Glomerular visceral epithelial cell (primary cell): Measurements from ENCODE around the gene MRM1.
A peak's percentile ranks its signal among the peaks of the same experiment; 100 is the strongest.

ENCODE experiments used
- DNase-seq: peaks from one replicate; pipeline ENCODE4 v3.0.0-alpha.2; 2016; ENCODE audit errors: extremely low spot score

Gene MRM1, protein sequence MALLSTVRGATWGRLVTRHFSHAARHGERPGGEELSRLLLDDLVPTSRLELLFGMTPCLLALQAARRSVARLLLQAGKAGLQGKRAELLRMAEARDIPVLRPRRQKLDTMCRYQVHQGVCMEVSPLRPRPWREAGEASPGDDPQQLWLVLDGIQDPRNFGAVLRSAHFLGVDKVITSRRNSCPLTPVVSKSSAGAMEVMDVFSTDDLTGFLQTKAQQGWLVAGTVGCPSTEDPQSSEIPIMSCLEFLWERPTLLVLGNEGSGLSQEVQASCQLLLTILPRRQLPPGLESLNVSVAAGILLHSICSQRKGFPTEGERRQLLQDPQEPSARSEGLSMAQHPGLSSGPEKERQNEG

DNA sequence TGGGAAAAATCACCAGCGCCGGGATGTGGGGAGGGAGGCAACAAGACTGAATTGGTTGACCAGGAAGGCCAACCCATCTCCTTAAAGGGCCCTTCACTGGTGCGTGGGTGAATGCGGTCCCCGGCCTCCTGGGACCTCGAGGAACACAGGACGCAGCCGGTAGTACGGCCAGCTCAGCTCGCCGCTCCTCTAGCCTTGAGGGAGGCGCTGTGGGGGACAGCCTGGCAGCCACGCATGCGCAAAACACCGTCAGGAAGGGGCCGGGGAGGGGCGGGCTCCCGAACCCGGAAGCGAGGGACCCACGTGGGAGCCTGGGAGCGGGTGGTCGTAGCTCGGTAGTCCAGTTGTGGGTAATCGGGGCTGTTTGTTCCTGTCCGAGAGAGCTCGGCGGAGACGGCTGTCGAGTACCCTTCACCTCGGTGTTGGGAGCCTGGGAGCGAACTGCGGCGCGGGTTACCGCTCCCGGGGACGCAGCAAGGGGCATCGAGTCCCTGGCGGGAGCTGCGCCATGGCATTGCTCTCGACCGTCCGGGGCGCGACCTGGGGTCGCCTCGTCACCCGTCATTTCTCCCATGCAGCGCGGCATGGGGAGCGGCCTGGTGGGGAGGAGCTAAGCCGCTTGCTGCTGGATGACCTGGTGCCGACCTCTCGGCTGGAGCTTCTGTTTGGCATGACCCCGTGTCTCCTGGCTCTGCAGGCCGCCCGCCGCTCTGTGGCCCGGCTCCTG is at the start of gene MRM1:
TSS of gene MRM1 (plus strand) at position 281 of the 727 bp plus-strand sequence. CDS start at position 509, 228 bp downstream.
- DNase-seq = peak; percentile 97

DNA sequence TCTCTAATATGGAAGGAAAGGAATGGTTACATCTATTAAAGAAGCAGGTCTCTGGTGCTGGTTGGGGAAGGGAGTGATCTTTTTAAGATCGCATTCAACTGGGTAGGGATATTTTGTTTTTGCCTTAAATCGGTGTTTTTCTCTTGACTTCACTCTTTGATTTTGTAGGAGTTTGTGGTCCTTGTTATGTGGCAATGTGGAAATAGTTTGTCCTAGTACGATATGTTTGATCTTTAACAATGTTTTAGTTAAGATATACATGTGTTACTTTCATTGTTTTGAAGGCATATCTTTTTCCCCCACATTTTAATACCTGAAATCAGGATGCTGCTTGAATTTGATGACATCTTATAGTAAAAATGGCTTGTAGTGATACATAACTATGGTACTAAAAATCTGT is 47.9 kb upstream of the MRM1 start:
- no peak for DNase-seq

GRCh38 chr17:36566081-36566480 is 35.3 kb upstream of the MRM1 start:
- DNase-seq = no peak

GRCh38 chr17:36575028-36575427 is 26.4 kb upstream of the MRM1 start:
- DNase-seq = no peak

DNA sequence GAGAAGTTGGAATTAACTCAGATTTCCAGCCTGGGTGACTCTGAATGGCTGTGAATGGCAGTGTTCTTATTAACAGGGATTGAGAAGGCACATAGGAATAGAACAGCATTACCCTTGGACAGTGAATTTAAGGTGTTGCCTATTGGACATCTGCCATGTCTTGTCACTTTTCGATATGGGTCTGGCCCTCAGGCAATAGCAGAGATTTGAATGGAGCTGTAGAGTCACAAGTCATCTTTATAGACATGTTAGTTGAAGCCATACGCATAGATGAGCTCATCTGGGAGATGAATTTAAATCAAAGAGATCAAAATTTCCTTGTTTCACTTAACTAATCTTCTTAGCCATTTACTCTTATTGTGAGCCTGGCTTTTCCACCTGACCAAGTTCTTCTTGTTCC is 24.6 kb upstream of the MRM1 start:
- DNase-seq = no peak

DNA sequence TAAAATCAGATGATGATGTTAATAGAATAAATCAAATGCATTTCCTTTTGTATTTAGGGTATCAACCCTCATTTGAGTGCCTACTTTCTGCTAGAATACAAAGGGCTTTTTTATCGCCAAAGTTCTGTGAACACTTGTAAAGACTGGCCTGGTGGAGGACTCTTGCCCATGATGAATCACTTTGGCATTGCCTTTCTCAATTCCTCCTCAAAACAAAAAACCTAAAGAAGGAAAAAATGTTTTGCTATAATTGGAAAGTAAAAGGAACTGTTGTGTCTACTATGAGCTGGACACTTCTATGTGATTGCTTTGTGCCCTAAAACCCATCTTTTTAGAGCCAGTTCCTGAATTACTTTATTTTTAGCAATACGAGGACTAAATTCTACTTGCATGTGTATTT is 22.7 kb upstream of the MRM1 start:
- DNase-seq = no peak

GRCh38 chr17:36583787-36584186 is 17.6 kb upstream of the MRM1 start:
- no peak for DNase-seq

GRCh38 chr17:36586138-36586537 is 15.2 kb upstream of the MRM1 start:
- no peak for DNase-seq

DNA sequence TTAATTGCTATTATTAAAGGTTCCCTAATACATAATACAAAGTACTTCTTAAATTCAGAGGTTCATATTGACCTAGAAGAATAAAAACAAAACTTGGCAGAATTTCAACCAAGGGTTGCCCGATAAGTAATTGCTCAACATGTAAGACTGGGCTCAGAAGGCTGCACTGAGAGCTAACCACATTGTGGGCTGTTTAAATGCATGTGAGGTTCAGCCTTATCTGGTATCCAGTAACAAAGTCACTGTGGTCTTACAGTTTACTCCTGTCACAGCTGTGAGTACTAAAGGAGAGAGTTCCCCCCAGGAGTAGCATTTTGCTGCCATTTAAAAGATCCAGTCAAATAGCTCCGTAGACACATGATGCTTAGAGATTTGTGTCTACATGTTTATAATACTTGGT is 11.3 kb upstream of the MRM1 start:
- DNase-seq = peak; percentile 35

GRCh38 chr17:36591434-36592315 is 9.7 kb upstream of the MRM1 start, which contains the start of gene DHRS11:
DHRS11 (plus strand) TSS chr17:36591879; CDS start chr17:36592010, 131 bp downstream.
- DNase-seq = peak; percentile 85

GRCh38 chr17:36592316-36592715 is 9.1 kb upstream of the MRM1 start:
- DNase-seq = peak; percentile 82

- no peak for DNase-seq
Observed at GRCh38 chr17:36592716-36593321, 8.6 kb upstream of the MRM1 start.

DNA sequence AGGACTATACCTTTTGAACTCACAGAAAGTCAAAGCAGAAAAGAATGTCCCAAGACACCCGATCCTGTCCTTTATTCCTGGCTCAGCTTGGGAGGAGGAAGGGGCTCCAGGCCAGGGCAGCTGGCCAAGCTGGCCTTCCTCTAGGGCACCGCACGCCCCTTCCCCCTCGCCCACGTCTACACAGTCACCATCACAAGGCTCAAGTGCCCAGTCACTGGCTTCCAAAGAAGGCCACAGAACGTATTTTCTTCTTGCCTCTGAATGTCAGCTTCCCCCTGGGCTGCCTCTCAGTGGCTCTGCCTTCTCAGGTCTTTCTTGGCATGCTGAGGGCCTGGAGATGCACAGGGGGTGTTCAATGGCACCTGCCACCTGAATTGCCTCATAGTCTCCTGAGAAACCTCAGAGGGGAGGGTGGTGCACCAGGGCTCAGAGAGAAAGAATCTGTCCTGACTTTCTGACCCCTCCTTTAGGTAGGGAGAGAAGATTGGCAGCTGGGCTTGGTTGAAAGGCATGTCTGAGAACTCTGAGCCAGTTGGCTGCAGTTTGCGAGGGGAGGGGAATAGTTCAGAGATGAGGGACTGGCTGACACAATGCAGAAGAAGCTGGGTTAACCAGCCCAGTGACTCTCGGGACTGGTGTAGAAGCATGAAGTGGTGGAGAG is 7.6 kb upstream of the MRM1 start:
- DNase-seq = no peak

GRCh38 chr17:36594626-36595401 is 6.6 kb upstream of the MRM1 start:
- DNase-seq = no peak

DNA sequence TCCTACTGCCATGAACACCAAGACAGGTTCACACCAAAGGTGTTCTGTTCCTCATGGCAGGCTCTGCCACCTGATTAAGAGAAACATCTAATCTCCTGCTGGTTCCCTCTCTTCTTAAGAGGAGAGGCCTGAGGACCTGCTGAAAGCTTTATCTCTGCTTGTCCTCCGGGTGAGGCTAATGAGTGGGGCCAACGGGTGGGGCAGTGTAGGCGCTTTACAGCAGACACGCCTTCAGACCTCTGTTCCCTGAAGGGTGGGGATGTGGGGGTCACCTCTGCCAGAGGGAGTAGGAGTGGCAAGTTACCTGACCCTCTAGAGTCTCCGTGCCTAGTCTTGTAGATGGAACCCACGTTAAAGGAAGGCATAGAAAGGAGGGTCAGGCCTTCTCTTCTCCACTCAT is 4.2 kb upstream of the MRM1 start:
- no peak for DNase-seq

DNA sequence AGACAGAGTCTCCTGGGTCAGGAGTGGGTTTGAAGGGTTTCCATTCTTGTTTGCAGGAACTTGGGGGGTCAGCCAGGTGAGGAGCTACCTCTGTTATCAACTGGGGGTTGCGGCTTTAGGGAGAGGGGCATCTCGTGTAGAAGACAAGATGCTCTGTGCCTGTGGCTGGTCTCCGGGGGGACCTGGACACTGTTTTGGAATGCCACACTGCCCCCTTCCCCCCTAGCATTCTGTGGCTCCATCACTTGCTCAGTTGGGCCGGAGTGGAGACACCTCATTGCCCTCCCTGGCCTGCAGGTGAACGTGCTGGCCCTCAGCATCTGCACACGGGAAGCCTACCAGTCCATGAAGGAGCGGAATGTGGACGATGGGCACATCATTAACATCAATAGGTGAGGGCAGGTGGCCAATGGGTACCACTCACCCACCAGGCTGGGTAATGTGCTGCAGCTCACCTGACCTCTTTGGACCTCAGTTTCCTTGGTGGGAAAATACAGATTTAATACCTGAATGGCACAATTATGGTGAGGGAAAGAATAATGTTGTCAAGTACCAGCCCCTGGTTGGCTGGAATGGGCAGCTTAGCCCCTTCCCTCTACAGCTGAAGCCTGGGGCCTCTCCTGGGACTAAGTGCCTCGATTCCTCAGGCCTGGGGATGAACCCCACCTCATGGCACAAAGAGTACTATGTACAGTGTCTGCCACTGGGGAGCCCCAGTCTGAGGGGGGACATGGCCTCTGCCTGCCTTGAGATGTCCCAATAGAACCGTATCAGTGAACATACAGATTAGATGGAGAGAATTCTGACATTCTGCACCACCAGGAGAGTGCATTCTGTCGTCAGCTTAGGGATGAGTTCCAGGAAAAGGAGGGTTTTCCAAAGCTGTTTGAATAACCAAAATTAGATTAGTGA is 3.3 kb upstream of the MRM1 start:
- no peak for DNase-seq

GRCh38 chr17:36598951-36599401 is 2.4 kb upstream of the MRM1 start:
- DNase-seq = no peak

- DNase-seq = no peak
Observed at GRCh38 chr17:36599546-36600250, 1.7 kb upstream of the MRM1 start.

GRCh38 chr17:36600465-36600864 is 918 bp upstream of the MRM1 start:
- no peak for DNase-seq
